Activated CD8-positive, alpha-beta memory T cell treated with anti-CD3 and anti-CD28 coated beads, Interleukin-2, amount 10 ng/mL, durations not matched to agents 7 days and 5 days (primary cell): ENCODE measurements around the gene DNAH1. TPM values are rescaled to one million over a fixed set of nuclear protein-coding genes. Genes with fewer than 3 reads are reported as not detected.

Source experiments
- ATAC-seq: fragments of 150-1000 bp; cut with Tn5 transposase; one replicate; pipeline ENCODE4 v1.10.0; 2021; ENCODE audit warnings: moderate library complexity
- CTCF ChIA-PET: fragments of 350-600 bp; sonication (Branson Sonifier 250); formaldehyde crosslinking; loops from one replicate; lab custom pipeline; 2021; ENCODE audit warnings: antibody characterized with exemption; lab: Charles Lee
- DNase-seq: peaks from one replicate; pipeline ENCODE4 v3.0.0-alpha.2; 2020
- H3K27ac Mint-ChIP-seq: one replicate; pipeline ENCODE4 v1.8.0; 2021; ENCODE audit warnings: mild to moderate bottlenecking, mixed read lengths
- H3K27me3 Mint-ChIP-seq: one replicate; pipeline ENCODE4 v1.8.0; 2021; ENCODE audit warnings: mixed read lengths
- H3K36me3 Mint-ChIP-seq: one replicate; pipeline ENCODE4 v1.8.0; 2021; ENCODE audit warnings: mild to moderate bottlenecking, mixed read lengths
- H3K4me1 Mint-ChIP-seq: one replicate; pipeline ENCODE4 v1.8.0; 2021; ENCODE audit warnings: mixed read lengths
- H3K4me3 Mint-ChIP-seq: one replicate; pipeline ENCODE4 v1.8.0; 2021; ENCODE audit warnings: mild to moderate bottlenecking, moderate library complexity, mixed read lengths
- H3K9me3 Mint-ChIP-seq: one replicate; pipeline ENCODE4 v1.8.0; 2022; ENCODE audit warnings: low read depth, mixed read lengths
- total RNA-seq, 2 experiments: library from RNA; stranded (reverse); gene quantifications; one replicate each; pipeline ENCODE4 v1.2.3, GENCODE V29; 2021

Gene DNAH1
- total RNA-seq, 2 experiments from 2014 or later, result 13.9 to 26.5 TPM

- no peaks in the 10 kb centered on the region for H3K9me3 Mint-ChIP-seq
- H3K27me3 Mint-ChIP-seq, result no peaks in the 10 kb centered on the region
- ATAC-seq, result no peak
- H3K36me3 Mint-ChIP-seq, result no peaks in the 10 kb centered on the region
- H3K4me1 Mint-ChIP-seq, result peaks cover 5% of the 10 kb centered on the region
- H3K27ac Mint-ChIP-seq, result no peak overlapping the region
- DNase-seq, result no peak
- CTCF ChIA-PET, result interaction anchor here (1.4 to 3.3 kb wide), 2 partner anchors 10 to 49 kb away, joined by 3 to 12 read pairs; no protein-coding TSS in a partner anchor
- H3K4me3 Mint-ChIP-seq, result no peak overlapping the region
Observed at GRCh38 chr3:52388348-52388821, 72.3 kb downstream of the DNAH1 start.

DNA sequence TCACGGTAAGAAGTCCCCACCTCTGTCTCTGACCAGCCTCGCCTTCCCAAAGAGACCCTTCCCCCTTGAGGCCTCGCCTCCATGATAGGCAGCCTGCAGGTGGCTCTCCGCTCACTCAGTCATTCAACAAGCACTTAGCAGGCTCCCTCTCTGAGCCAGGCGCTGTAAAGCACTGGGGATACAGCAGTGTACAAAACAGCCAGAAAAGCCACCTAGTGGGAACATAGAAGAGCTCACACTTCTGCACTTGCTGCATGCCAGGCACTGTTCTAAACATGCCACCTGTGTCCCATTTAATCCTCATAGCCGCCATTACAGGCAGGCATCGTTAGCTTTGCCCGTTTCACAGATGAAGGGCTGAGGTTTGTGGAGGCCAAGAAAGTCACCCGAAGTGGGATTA is 72.8 kb downstream of the DNAH1 start:
- Mint-ChIP-seq H3K36me3 (no peaks in the 10 kb centered on the region), H3K4me1 (peaks cover 3% of the 10 kb centered on the region), H3K27ac (no peak overlapping the region), H3K9me3 (no peaks in the 10 kb centered on the region), H3K27me3 (no peaks in the 10 kb centered on the region), H3K4me3 (no peak overlapping the region)
- no peak for DNase-seq
- CTCF ChIA-PET, result interaction anchor here (1.3 to 3.3 kb wide), 3 partner anchors 9 to 49 kb away, joined by 3 to 12 read pairs (median 5); no protein-coding TSS in a partner anchor
- no peak for ATAC-seq

DNA sequence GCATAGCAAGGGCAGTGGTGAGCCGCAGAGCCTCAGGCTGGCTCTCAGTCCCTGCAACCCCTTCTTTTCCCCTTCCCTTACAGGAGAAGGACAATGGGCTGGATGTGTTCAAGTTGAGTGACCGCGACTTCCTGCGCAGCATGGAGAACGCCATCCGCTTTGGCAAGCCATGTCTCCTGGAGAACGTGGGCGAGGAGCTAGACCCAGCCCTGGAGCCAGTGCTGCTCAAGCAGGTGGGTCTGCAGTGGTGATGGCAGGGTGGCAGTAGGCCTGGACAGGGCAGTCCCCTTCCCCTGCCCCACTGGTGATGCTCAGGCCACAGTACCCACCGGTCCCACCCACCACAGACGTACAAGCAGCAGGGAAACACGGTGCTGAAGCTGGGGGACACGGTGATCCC is 75.0 kb downstream of the DNAH1 start:
- ATAC-seq (no peak), DNase-seq (no peak)
- H3K4me3 Mint-ChIP-seq, result no peak overlapping the region
- H3K36me3 Mint-ChIP-seq, result no peaks in the 10 kb centered on the region
- no peaks in the 10 kb centered on the region for H3K27me3 Mint-ChIP-seq
- H3K27ac Mint-ChIP-seq, result no peak overlapping the region
- H3K9me3 Mint-ChIP-seq, result no peaks in the 10 kb centered on the region
- CTCF ChIA-PET, result no interaction called here
- H3K4me1 Mint-ChIP-seq, result no peaks in the 10 kb centered on the region

DNA sequence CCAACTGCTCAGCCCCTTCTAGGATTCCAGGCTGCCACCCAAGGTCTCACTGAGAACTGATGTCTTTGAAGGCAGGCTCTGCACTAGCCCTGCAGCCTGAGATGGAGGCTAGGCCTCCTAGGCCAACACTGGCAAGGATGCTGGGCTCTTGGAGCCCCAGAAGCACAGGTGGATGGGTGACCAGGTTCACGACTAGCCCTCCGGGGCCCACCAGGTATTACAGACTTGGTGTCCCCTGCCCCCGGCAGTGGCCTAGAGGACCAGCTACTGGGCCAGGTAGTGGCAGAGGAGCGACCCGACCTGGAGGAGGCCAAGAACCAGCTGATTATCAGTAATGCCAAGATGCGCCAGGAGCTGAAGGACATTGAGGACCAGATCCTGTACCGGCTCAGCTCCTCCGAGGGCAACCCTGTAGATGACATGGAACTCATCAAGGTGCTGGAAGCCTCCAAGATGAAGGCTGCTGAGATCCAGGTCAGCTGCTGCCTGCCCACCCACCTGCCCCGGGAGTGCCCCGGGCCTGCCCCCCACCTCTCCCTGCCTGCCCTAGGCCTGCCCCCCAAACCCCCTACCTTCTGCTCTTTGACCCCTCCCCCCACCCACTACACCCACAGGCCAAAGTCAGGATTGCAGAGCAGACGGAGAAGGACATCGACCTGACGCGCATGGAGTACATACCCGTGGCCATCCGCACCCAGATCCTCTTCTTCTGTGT is 76.3 kb downstream of the DNAH1 start:
- ATAC-seq, result no peak
- H3K9me3 Mint-ChIP-seq, result no peaks in the 10 kb centered on the region
- no peak overlapping the region for H3K4me3 Mint-ChIP-seq
- H3K36me3 Mint-ChIP-seq, result no peaks in the 10 kb centered on the region
- H3K27me3 Mint-ChIP-seq, result no peaks in the 10 kb centered on the region
- H3K27ac Mint-ChIP-seq, result no peak overlapping the region
- no peak for DNase-seq
- H3K4me1 Mint-ChIP-seq, result no peaks in the 10 kb centered on the region
- CTCF ChIA-PET, result no interaction called here

DNA sequence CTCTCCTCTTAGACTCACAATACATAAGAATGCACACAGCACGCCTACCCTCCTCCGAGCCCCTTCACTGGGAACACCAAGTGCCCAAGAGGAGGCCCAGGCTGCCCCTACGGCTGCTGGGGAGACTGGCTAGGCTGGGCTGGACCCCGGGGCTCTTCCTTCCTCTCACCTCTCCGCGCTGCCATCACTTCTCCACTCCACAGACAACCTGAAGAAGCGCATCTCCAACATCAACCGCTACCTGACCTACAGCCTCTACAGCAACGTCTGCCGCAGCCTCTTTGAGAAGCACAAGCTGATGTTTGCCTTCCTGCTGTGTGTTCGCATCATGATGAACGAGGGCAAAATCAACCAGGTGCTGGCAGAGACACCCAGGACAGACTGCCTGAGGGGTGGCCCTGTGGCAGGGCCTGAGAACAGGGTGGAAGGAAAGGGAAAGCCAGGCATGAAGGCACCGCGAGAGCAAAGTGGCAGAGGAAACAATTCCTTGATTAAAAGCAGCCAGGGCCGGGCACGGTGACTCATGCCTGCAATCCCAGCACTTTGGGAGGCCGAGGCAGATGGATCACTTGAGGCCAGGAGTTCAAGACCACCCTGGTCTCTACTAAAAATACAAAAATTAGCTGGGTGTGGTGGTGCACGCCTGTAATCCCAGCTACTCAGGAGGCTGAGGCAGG is 77.2 kb downstream of the DNAH1 start:
- Mint-ChIP-seq H3K9me3 (no peaks in the 10 kb centered on the region), H3K4me1 (no peaks in the 10 kb centered on the region), H3K27ac (no peak overlapping the region), H3K36me3 (no peaks in the 10 kb centered on the region), H3K4me3 (no peak overlapping the region), H3K27me3 (no peaks in the 10 kb centered on the region)
- ATAC-seq (no peak), DNase-seq (no peak)
- CTCF ChIA-PET, result no interaction called here

GRCh38 chr3:52393959-52394670 is 78.0 kb downstream of the DNAH1 start:
- DNase-seq (no peak), ATAC-seq (no peak)
- no peaks in the 10 kb centered on the region for H3K9me3 Mint-ChIP-seq
- no peak overlapping the region for H3K4me3 Mint-ChIP-seq
- H3K27ac Mint-ChIP-seq, result no peak overlapping the region
- H3K27me3 Mint-ChIP-seq, result no peaks in the 10 kb centered on the region
- CTCF ChIA-PET, result interaction anchor here (0.9 kb wide), 1 partner anchor 52 kb away, joined by 3 read pairs; no protein-coding TSS in a partner anchor
- H3K36me3 Mint-ChIP-seq, result no peaks in the 10 kb centered on the region
- H3K4me1 Mint-ChIP-seq, result no peaks in the 10 kb centered on the region

DNA sequence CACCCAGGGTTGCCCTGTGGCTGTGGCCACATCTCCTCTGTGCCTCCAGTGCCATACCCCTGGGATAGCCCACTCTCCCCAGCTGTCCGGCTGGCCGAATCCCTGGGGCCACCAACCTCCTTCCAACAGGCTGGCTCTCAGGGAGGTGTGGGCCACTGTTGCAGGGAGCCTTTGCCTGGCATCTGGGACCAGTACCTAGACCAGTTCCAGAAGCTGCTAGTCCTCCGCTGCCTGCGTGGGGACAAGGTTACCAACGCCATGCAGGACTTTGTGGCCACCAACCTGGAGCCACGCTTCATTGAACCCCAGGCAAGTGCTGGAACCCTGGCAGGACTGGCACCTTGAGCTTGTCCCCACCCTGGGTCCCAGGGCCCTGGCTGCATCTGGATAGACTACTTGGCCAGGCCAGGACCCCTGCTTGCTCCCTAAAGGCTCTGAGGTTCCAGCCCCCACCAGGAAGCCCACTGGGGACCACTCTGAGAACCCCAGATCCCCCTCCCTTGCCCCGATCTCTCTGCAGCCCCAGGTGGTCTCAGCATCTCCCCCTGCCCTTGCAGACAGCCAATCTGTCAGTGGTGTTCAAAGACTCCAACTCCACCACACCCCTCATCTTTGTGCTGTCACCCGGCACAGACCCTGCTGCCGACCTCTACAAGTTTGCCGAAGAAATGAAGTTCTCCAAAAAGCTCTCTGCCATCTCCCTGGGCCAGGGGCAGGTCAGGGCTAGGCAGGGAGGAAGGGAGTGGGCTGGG is 78.8 kb downstream of the DNAH1 start:
- no peaks in the 10 kb centered on the region for H3K9me3 Mint-ChIP-seq
- H3K4me3 Mint-ChIP-seq, result no peak overlapping the region
- CTCF ChIA-PET, result interaction anchor here (0.9 kb wide), 1 partner anchor 51 kb away, joined by 3 read pairs; no protein-coding TSS in a partner anchor
- no peaks in the 10 kb centered on the region for H3K27me3 Mint-ChIP-seq
- H3K36me3 Mint-ChIP-seq, result no peaks in the 10 kb centered on the region
- no peak overlapping the region for H3K27ac Mint-ChIP-seq
- H3K4me1 Mint-ChIP-seq, result no peaks in the 10 kb centered on the region
- DNase-seq (no peak), ATAC-seq (no peak)

DNA sequence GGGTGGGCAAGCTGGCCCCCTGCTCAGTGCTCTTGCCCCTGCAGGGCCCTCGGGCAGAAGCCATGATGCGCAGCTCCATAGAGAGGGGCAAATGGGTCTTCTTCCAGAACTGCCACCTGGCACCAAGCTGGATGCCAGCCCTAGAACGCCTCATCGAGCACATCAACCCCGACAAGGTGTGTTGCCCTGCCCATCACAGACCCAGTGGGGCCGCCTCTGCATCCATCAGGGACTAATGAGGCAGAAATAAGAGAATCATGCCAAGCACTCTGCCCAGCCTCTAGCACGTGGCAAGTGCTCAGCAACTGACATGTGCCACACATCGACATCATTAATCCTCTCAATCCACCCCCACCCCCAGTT is 79.4 kb downstream of the DNAH1 start:
- DNase-seq (no peak), ATAC-seq (no peak)
- Mint-ChIP-seq H3K9me3 (no peaks in the 10 kb centered on the region), H3K36me3 (no peaks in the 10 kb centered on the region), H3K4me1 (no peaks in the 10 kb centered on the region), H3K27me3 (no peaks in the 10 kb centered on the region), H3K27ac (no peak overlapping the region), H3K4me3 (no peak overlapping the region)
- CTCF ChIA-PET, result interaction anchor here (0.9 kb wide), 1 partner anchor 51 kb away, joined by 3 read pairs; no protein-coding TSS in a partner anchor

DNA sequence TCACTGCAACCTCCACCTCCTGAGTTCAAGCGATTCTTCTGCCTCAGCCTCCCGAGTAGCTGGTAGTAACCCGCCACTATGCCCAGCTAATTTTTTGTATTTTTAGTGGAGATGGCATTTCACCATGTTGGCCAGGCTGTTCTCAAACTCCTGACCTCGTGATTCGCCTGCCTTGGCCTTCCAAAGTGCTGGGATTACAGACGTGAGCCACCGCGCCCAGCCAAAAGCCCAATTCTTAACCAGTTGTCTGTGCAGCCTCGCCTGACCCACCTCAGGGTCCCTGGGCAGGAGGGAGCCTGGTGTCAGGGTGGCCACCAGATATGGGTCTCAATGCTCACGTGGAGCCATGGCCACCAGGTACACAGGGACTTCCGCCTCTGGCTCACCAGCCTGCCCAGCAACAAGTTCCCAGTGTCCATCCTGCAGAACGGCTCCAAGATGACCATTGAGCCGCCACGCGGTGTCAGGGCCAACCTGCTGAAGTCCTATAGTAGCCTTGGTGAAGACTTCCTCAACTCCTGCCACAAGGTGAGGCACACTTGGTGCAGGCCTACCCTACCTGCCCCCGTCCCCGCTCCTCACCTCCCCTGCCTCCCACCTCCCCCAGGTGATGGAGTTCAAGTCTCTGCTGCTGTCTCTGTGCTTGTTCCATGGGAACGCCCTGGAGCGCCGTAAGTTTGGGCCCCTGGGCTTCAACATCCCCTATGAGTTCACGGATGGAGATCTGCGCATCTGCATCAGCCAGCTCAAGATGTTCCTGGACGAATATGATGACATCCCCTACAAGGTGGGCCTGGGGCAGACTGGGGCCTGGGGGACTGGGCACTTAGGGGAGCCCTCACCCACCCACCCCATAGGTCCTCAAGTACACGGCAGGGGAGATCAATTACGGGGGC is 80.1 kb downstream of the DNAH1 start:
- no peak overlapping the region for H3K27ac Mint-ChIP-seq
- H3K4me3 Mint-ChIP-seq, result no peak overlapping the region
- no peaks in the 10 kb centered on the region for H3K36me3 Mint-ChIP-seq
- CTCF ChIA-PET, result no interaction called here
- no peak for ATAC-seq
- no peaks in the 10 kb centered on the region for H3K4me1 Mint-ChIP-seq
- DNase-seq, result no peak
- H3K9me3 Mint-ChIP-seq, result no peaks in the 10 kb centered on the region
- no peaks in the 10 kb centered on the region for H3K27me3 Mint-ChIP-seq

DNA sequence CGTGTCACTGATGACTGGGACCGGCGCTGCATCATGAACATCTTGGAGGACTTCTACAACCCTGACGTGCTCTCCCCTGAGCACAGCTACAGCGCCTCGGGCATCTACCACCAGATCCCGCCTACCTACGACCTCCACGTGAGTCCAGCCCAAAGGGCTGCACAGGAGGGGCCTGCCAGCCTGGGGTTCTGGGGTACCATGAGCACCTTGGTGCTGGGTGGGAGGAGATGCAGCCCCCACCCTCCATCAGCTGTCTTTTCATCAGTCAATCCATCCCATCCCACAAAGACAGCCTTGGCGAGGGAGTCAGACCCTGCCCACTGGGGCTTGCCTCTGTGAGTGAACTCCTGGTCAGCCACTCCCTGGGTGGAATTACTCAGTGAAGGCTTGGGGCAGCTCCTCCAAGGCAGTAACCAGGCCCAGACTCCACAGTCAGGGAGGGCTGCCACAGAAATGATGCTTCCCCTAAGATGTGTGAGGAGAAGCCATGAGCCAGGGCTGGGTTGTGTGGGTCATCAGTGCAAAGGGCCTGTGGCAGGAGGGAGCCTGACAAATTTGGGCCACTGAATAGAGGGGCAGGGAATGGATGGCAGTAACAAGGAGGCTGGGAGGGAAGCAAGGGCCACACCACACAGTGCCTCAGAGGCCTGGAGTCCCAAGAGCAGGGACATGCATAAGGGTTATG is 80.9 kb downstream of the DNAH1 start:
- CTCF ChIA-PET, result interaction anchor here (1.2 kb wide), 1 partner anchor 12 kb away, joined by 3 read pairs; no protein-coding TSS in a partner anchor
- Mint-ChIP-seq H3K27ac (no peak overlapping the region), H3K27me3 (no peaks in the 10 kb centered on the region), H3K36me3 (no peaks in the 10 kb centered on the region), H3K4me1 (no peaks in the 10 kb centered on the region), H3K4me3 (no peak overlapping the region), H3K9me3 (no peaks in the 10 kb centered on the region)
- no peak for DNase-seq
- no peak for ATAC-seq

DNA sequence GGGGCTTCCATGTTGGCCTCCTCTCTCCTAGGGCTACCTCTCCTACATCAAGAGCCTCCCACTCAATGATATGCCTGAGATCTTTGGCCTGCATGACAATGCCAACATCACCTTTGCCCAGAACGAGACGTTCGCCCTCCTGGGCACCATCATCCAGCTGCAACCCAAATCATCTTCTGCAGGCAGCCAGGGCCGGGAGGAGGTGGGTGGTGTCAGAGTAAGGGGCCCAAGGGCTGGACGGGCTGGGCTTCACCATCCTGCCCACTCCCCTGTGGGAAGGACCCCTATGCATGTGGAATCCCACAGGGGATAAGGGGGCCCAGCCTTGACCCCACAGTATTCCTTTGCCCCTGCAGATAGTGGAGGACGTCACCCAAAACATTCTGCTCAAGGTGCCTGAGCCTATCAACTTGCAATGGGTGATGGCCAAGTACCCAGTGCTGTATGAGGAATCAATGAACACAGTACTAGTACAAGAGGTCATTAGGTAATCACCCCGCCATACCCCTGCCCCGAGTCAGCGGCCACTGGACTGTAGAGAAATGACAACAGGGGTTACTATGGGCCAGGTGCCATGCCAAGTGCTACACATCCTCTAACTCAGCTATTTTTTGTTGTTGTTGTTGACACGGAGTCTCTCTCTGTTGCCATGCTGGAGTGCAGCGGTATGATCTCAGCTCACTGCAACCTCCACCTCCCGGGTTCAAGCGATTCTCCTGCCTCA is 81.7 kb downstream of the DNAH1 start:
- H3K27me3 Mint-ChIP-seq, result no peaks in the 10 kb centered on the region
- no peak overlapping the region for H3K27ac Mint-ChIP-seq
- H3K4me1 Mint-ChIP-seq, result no peaks in the 10 kb centered on the region
- H3K4me3 Mint-ChIP-seq, result no peak overlapping the region
- no peaks in the 10 kb centered on the region for H3K9me3 Mint-ChIP-seq
- ATAC-seq (no peak), DNase-seq (no peak)
- CTCF ChIA-PET, result interaction anchor here (1.1 to 1.4 kb wide), 3 partner anchors 9 to 59 kb away, joined by 3 to 4 read pairs (median 3); no protein-coding TSS in a partner anchor
- peaks cover 5% of the 10 kb centered on the region for H3K36me3 Mint-ChIP-seq
